GM23338 (cell line): ENCODE results near the gene ACSF2. TPM values are rescaled to one million over a fixed set of nuclear protein-coding genes. Genes with fewer than 3 reads are reported as not detected.

ENCODE experiments used
- ATAC-seq: fragments of 200-7000 bp; cut with Tn5 transposase; 3 replicates; pipeline ENCODE4 v1.9.1; 2020
- DNase-seq: peaks from one replicate; pipeline ENCODE4 v3.0.0-alpha.2; 2015; ENCODE audit warnings: low spot score
- H2AFZ ChIP-seq: fragments of 200-600 bp; sonication (generic); 2 replicates; pipeline ENCODE4 v1.8.0; 2016; ENCODE audit warnings: antibody characterized with exemption, mild to moderate bottlenecking, moderate library complexity
- H3F3A ChIP-seq: fragments of 200-600 bp; sonication (generic); replicated peaks from 2 replicates; pipeline ENCODE4 v1.8.0; 2017; ENCODE audit warnings: antibody characterized with exemption, mixed run types, low read depth
- H3K27ac ChIP-seq: fragments of 200-600 bp; sonication (generic); 2 replicates; pipeline ENCODE4 v1.6.1; 2016; ENCODE audit warnings: low read depth
- H3K27me3 ChIP-seq: fragments of 200-600 bp; sonication (generic); 2 replicates; pipeline ENCODE4 v1.8.0; 2016; ENCODE audit warnings: mild to moderate bottlenecking, mixed run types, moderate library complexity; ENCODE audit not compliant: insufficient read depth
- H3K36me3 ChIP-seq: fragments of 200-600 bp; sonication (generic); 2 replicates; pipeline ENCODE4 v1.8.0; 2016; ENCODE audit warnings: mild to moderate bottlenecking; ENCODE audit not compliant: insufficient read depth
- H3K4me1 ChIP-seq: fragments of 200-600 bp; sonication (generic); 2 replicates; pipeline ENCODE4 v1.8.0; 2016; ENCODE audit warnings: mild to moderate bottlenecking, moderate library complexity; ENCODE audit not compliant: insufficient read depth
- H3K4me2 ChIP-seq: fragments of 200-600 bp; sonication (generic); 2 replicates; pipeline ENCODE4 v1.7.1; 2017; ENCODE audit warnings: mixed run types
- H3K4me3 ChIP-seq: fragments of 200-600 bp; sonication (generic); 2 replicates; pipeline ENCODE4 v1.6.1; 2016; ENCODE audit warnings: mixed run types
- H3K79me2 ChIP-seq: fragments of 200-600 bp; sonication (generic); replicated peaks from 2 replicates; pipeline ENCODE4 v1.8.0; 2017; ENCODE audit warnings: mild to moderate bottlenecking; ENCODE audit not compliant: insufficient read depth
- H3K9me2 ChIP-seq: fragments of 200-600 bp; sonication (generic); 2 replicates; pipeline ENCODE4 v1.8.0; 2017; ENCODE audit not compliant: insufficient read depth
- H4K20me1 ChIP-seq: fragments of 200-600 bp; sonication (generic); replicated peaks from 2 replicates; pipeline ENCODE4 v1.8.0; 2017; ENCODE audit warnings: mild to moderate bottlenecking; ENCODE audit not compliant: insufficient read depth
- H3K27ac Mint-ChIP-seq: 2 replicates; pipeline ENCODE4 v1.8.0; 2020; ENCODE audit warnings: inconsistent platforms, mild to moderate bottlenecking, moderate library complexity, mixed read lengths
- H3K27me3 Mint-ChIP-seq: 3 replicates; pipeline ENCODE4 v1.8.0; 2022; ENCODE audit warnings: low read depth, mild to moderate bottlenecking, moderate library complexity, mixed read lengths, inconsistent platforms; ENCODE audit not compliant: insufficient read depth, poor library complexity
- H3K36me3 Mint-ChIP-seq: 3 replicates; pipeline ENCODE4 v1.8.0; 2021; ENCODE audit warnings: low read depth, mild to moderate bottlenecking, inconsistent platforms, moderate library complexity, mixed read lengths
- H3K4me1 Mint-ChIP-seq: 3 replicates; pipeline ENCODE4 v1.8.0; 2020; ENCODE audit warnings: mild to moderate bottlenecking, inconsistent platforms, mixed read lengths
- H3K4me3 Mint-ChIP-seq: 3 replicates; pipeline ENCODE4 v1.8.0; 2021; ENCODE audit warnings: moderate library complexity, mild to moderate bottlenecking, inconsistent platforms, mixed read lengths
- H3K9me3 Mint-ChIP-seq: 3 replicates; pipeline ENCODE4 v1.8.0; 2020; ENCODE audit warnings: moderate library complexity, mild to moderate bottlenecking, inconsistent platforms, mixed read lengths
- STAT1 ChIP-seq: IDR thresholded peaks from one replicate; pipeline ENCODE4 v1.6.1; 2016; ENCODE audit warnings: antibody characterized with exemption; ENCODE audit not compliant: unreplicated experiment
- ZNF114 ChIP-seq: fragments of 250-450 bp; sonication (Bioruptor Pico); IDR thresholded peaks from 2 replicates; pipeline ENCODE4 v1.5.0; 2020; ENCODE audit warnings: mild to moderate bottlenecking, moderate library complexity
- ZNF331 ChIP-seq: fragments of 250-450 bp; sonication (Bioruptor Pico); IDR thresholded peaks from 2 replicates; pipeline ENCODE4 v1.5.0; 2020; ENCODE audit warnings: low read depth, mild to moderate bottlenecking, moderate library complexity
- ZNF462 ChIP-seq: fragments of 250-450 bp; sonication (Bioruptor Pico); IDR thresholded peaks from 2 replicates; pipeline ENCODE4 v1.5.0; 2020; ENCODE audit warnings: mild to moderate bottlenecking, moderate library complexity
- polyA plus RNA-seq: library from polyadenylated mRNA; unstranded; fragments of >200 nt; fragmentation: Nextera tagmentation; extraction: Ambion mirVana; gene quantifications from 2 replicates; pipeline ENCODE4 v1.2.1, GENCODE V29; 2016
- total RNA-seq: library from RNA; depleted of rRNA; stranded (reverse); fragments of >200 nt; shearing (Covaris generic); gene quantifications from 2 replicates; pipeline ENCODE4 v1.2.3, GENCODE V29; 2014

Gene ACSF2
- total and polyA plus RNA-seq, 2 experiments from 2014 or later: 6.9 to 12.4 TPM

GRCh38 chr17:50495918-50496317 is 69.9 kb downstream of the ACSF2 start (continued):
- TF ChIP-seq ZNF462 (no peak), STAT1 (no peak), ZNF114 (CRISPR knock-in tag) (no peak), ZNF331 (CRISPR knock-in tag) (no peak)

DNA sequence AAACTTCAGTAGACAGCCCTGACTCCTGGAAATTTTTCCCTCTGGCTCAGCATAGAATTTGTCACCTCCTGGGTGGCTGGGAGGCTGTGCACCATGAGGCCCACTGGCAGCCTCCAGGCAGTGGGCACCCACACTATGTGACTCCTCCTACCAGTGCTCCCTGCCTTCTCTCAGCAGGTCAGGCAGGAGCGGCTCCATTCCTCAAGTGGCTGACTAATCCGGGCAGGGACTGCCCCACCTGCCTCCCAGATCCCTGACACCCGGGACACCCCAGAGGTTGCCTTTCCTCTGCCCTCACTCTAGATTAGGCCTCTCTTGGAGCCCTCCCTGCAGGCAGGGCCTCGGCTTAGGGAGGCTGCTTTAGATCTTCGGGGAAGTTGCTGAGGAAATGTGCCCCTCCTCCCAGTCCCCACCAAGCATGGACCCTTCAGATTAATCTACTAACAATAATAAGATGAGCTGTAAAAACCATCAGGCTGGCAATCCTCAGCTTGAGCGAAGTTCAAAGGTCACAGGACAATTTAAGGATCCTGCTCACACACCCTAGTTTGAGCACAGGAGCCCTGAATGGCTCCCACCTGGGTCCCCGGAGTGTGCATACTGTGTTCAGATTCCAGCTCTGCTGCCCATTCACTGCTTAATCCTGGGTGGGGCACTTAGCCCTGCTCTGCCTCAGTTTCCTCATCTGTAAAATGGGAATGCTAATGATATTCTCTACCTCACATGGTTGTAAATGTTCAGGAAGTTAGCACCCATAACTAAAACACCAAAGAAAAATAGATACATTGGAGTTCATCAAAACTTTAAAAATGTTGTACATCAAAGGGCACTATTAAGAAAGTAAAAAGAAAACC is 72.2 kb downstream of the ACSF2 start:
- Mint-ChIP-seq H3K4me1 (peaks cover 3% of the 10 kb centered on the region; the same call in 1 of the 3 replicates), H3K27ac (no peak overlapping the region), H3K27me3 (peaks cover 9% of the 10 kb centered on the region), H3K9me3 (no peaks in the 10 kb centered on the region), H3K4me3 (no peak overlapping the region), H3K36me3 (no peaks in the 10 kb centered on the region)
- no peaks in the 10 kb centered on the region for H3K9me2 ChIP-seq
- H3K27ac ChIP-seq: no peak overlapping the region
- no peaks in the 10 kb centered on the region for H3K27me3 ChIP-seq
- no peak overlapping the region for H2AFZ ChIP-seq
- no peaks in the 10 kb centered on the region for H3K79me2 ChIP-seq
- TF ChIP-seq ZNF462 (no peak), ZNF114 (CRISPR knock-in tag) (no peak)
- H3K4me2 ChIP-seq: no peak overlapping the region
- H3K4me3 ChIP-seq: no peak overlapping the region
- H4K20me1 ChIP-seq: no peaks in the 10 kb centered on the region
- 0 out of 2 replicates have a peak, but pooled peaks cover under 1% of the 10 kb centered on the region for H3K4me1 ChIP-seq
- H3F3A ChIP-seq: no peaks in the 10 kb centered on the region
- H3K36me3 ChIP-seq: no peaks in the 10 kb centered on the region
- DNase-seq (no peak), ATAC-seq (no peak)
